HG03066 (cell line): Measurements from ENCODE around the gene RNF225.
"Not testable (repeated sequence)": the region's sequence is repeated elsewhere in the genome, so short reads cannot be mapped to it uniquely, and the experiment has no call there.

Experiments used
- ATAC-seq: cut with Tn5 transposase; IDR thresholded peaks from one replicate; pipeline ENCODE4 v1.9.1; 2021; ENCODE audit warnings: low read depth; ENCODE audit not compliant: unreplicated experiment

Gene RNF225

DNA sequence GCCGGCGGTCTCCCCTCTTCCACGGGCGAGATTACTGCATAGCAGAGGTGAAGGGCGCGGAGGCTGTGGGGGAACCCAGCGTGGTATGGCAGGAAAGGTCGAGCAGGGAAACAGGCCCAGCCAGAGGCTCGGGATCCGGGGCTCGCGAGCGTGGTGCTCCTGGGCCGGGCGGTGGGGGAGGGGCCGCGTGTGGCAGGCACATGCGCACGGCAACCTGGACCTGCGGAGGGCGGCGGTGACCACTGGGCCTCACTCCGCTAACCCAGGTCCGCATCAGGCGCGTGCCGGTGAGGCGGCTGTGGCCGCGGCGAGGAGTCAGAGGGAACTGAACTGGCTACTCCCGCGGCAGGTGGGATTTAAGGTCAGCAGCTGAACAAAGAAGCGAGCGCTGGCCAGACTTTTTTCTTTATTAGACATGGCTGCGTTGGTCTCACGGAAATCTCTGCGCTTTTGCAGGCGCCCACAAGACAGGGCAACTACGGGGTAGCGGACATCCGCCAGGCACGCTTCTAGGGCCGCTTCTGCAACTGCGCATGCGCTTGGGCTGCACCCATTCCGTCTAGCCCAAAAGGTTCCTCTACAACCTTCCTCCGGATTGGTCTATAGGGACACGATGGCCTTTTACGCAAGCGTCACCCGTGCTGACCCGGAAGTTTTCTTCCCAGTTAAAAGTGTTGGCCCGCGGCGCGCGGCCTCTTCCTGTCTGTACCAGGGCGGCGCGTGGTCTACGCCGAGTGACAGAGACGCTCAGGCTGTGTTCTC, 8.7 kb upstream of the RNF225 start, which contains the start of gene RPS5:
RPS5 (plus strand) TSS at position 694 of the 762 bp plus-strand sequence. CDS start 869 bp downstream, outside the sequence.
- ATAC-seq: peak; percentile 82

DNA sequence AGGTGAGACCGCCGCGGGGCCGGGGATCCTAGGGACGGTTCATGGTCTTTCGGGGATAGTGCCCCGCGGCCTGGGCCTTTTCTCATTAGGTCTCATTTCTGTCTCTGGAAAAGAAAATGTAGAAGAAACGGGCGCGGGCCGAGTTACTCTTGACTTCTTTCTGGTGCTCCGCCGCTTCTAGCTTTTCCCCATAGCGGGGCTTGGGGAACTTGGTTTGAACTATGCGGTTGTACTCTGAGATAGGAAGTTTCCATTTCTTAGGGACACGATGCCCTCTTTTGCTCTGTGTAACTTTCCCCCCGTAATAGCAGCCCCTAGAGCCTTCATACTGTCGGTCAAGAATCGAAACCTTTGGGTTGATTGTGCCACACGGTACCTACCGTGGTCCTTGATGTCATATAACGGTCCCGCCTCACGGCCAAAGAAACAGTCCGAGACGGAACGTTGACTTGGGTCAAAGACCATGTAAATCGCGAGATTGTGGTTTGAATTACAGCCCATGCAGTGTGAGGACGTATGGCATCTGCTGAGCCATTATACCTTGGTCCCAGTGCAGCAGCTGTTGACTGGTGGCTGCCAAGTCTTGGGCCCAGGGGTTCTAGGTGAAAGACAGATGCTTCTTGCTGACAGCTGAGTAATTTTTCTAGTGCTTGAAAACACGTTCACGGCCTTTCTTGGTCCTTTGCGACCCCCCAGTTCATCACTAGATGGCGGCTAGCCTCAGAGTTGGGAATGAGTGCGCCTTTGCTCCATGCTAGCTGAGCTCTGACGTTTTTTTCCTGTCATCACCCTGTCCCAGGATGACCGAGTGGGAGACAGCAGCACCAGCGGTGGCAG, 7.9 kb upstream of the RNF225 start:
- no peak for ATAC-seq

DNA sequence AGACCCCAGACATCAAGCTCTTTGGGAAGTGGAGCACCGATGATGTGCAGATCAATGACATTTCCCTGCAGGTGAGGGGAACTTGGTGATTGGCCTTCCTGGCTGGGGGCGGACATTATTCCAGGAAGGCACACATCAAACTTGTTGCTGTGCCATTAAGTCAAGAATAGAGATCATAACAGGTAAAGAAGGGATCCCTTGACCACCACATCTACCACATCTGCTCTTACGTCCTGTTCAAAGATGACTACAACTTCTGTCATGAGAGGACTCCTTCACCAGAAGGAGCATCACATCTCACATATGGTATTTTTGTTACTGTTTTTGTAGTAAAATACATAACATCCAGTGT, 7.3 kb upstream of the RNF225 start:
- ATAC-seq: no peak

DNA sequence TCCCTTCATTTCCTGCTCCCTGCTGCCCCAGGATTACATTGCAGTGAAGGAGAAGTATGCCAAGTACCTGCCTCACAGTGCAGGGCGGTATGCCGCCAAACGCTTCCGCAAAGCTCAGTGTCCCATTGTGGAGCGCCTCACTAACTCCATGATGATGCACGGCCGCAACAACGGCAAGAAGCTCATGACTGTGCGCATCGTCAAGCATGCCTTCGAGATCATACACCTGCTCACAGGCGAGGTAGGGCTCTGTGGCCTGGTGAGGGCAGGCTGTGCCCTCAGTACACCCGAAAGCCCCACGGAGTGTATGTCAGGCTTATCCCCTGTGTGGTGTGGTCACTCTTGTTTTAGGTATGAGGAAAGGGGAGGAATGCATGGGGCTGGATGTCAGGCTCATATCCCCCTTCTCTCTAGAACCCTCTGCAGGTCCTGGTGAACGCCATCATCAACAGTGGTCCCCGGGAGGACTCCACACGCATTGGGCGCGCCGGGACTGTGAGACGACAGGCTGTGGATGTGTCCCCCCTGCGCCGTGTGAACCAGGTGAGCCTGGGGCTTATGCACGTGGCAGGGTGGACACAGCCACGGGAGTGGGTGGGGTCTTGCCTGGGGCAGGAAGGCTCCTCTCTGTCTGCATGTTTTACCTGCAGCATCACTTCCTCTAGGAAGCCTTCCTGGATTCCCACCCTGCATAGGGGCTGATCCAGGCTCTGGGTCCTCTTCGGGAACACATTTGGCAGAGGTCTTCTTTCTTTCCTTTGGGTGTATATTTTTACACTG, 2.3 kb upstream of the RNF225 start:
- ATAC-seq: no peak

DNA sequence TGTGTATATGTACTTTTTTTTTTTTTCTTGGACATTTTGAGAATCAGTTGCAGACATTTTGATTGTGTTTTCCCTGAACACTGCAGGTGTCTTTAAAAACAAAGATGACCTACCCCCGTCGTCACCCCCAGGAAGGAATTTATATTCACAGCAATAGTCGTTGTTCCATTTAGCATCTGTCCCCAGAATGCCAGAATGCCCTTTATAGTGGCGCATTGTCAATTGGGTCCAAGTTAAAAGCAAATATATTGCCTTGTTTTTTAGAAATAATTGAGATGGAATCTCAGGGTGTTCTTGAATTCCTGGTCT, 1.8 kb upstream of the RNF225 start:
- no peak for ATAC-seq

DNA sequence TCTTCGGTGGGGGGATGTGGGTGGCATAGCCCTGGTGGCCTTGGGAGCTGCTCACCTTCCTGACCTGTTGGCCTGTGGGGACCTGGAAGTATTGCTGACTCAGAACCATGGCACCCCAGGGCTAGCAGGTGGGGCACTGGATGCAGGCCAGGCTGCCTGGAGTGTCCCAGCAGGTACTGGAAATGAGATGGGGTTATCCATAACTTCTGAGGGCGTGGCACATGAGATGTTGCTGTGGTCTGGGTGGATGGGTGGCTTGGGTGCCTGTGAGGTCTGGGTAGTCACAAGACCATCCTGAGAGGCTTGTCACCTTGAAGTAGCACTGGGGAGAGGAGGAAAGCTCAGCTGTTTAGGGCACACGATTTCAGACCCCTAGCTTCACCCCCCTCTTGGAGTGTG, 636 bp upstream of the RNF225 start:
- no peak for ATAC-seq

DNA sequence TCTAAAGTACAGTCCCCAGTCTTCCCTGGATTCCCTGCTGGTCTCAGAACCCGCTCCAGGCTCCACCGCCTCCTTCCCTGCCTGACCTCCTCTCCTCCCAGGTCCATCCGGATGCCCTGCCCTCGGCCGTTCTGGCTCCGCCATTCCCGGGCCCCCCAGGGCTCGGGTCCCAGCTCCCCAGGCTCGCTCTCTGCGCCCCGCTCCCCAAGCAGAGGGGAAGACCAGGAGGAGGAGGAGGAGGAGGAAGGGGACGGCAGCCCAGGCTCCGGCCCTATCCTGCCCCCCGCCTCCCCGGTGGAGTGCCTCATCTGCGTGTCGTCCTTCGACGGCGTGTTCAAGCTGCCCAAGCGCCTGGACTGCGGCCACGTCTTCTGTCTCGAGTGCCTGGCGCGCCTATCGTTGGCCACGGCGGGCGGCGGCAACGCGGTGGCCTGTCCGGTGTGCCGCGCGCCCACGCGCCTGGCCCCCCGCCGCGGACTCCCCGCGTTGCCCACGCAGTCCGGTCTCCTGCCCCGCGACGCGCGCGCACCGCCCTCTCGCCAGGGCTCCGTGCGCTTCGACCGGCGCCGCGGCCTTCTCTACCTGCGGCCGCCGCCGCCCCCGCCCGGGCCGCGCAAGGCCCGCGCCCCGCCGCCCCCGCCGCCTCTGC, 647 bp downstream of the RNF225 start:
- no peak for ATAC-seq

DNA sequence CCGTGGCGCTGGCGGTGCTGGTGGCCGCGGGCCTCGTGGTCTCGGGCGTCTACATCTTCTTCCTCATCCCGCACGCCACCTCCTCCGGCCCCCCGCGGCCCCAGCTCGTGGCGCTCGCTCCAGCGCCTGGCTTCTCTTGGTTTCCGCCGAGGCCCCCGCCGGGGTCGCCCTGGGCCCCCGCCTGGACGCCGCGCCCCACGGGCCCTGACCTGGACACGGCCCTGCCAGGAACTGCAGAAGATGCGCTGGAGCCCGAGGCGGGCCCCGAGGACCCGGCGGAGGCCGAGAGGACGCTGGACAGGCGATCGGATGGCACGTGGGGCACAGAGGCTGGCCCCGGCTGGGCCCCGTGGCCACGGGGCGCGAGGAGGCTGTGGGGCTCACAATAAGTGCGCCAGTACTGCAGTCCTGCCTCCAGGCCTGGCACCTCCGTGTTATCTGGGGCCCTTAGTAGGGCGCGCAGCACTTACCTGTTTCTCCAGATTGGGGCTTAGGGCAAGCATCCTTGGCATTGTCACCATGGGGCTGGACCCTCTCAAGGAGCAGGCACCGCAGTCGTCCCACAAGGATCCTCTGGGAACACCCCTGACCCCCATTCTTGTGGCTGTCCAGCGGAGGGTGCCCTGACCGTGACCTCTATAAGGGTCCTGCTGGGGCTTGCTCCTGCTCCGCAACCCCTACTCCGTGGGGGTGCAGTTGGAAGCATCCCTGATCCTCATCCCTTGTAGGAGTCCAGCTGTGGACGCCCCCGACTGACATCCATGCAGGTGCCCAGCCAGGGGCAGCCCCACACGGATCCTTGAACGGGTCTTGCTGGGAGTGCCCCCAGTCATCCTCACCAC, 1.5 kb downstream of the RNF225 start:
- no peak for ATAC-seq

DNA sequence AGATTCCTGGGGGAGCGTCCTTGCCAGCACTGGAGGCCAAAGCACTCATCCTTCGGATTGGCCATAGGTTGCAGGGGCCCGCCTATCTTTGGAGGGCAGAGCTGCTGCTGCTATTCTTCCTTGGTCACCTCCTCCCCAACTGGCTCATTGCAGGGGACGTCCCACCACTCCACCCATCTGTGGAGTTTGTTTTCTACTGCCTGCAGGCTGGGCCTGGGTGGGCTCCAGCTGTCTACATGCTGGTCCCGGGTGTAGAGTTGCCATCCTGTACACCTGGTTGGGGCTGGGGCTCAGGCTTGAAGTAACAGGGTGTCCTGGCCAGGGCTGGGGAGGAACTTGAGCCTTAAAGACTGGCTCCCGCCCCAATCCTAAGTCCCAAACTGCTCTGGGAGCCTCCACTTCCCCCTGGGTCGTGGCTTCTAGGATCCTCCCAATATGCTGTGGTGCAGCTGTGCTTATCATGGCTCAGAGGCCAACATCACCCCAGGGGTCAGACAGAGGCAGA, 2.1 kb downstream of the RNF225 start:
- ATAC-seq: no peak

DNA sequence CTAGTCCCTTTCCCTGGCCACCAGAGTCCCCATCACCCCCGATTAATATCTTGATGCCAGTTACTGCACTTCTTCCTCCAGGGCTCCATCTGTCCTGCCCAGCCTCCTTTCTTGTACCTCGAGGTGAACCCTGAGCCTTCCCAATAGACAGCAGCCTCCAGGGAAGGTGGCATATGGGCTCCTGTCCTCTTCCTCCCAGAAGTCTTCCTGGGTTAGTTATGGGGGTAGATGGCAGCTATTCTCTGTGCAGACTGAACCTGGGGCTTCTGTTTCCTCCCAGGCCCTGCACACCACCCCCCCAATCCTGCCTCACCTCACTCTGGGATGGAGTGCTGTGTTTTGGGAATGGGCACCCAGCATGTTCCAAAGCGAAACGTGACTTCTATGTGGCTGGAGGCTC, 2.6 kb downstream of the RNF225 start:
- no peak for ATAC-seq

DNA sequence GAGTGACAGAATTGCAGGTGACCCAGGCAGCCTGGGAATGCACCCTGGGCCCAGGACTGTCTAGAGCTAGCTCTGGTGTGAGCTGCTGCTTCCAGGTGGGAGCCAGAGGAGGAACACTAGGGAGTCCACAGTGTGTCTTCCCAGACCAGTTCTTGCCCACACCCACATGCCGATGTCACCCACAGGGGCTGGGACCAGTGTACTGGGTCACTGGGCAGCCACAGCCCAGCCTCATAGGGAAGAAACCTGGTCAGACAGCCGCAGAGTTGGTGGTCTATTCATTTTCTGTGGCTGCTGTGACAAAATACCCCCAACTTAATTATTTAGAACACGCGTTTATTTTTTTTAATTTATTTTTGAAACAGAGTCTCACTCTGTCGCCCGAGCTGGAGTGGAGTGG, 3.1 kb downstream of the RNF225 start:
- no peak for ATAC-seq

DNA sequence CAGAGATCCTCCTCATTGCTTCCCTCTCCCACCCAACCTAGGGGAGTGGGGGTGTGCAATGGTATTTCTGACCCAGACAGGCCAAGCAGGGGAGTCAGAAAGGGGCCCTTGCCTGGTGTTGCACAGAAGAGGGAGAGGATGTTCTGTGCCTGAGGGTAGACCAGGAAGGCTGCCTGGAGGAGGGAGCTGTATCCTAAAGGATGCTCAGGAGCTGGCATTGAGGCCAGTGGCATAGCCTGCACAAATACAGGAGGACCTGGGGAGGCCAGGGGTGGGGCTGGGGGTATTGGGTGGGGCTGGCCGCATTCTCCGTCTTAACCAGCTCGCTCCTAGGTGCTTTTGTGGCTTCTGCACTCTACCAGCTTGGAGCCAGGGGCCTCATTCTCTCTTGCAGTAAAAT, 4.4 kb downstream of the RNF225 start:
- ATAC-seq: no peak

DNA sequence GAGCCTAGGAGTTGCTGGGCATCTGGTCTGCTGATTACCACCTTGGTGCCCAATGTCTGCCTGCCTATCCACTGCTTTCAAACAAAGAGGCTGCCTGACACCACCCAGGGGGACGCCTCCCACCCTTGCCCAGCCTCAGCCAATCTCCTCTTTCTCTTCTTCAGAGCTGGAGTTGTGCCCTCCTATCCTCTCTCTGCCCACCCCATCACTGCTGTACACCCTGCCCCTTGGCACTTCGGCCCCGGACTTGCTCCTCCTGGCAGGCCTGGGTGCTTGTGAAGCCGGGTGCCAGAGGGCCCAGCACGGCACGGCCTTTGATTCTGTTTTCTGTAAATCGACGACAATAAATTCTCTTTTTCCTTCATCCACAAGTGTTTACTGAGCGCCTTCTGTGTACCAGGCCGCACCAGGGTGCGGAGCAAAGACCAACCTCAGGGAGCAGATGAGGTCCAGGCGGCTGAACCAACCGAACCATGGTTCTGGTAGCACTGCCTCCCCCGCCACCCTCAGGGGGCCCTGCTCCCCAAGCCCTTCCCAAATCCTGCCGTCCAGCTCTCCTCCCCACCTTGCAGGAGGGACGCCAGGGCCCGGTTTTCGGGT, 5.0 kb downstream of the RNF225 start:
- ATAC-seq: no peak

DNA sequence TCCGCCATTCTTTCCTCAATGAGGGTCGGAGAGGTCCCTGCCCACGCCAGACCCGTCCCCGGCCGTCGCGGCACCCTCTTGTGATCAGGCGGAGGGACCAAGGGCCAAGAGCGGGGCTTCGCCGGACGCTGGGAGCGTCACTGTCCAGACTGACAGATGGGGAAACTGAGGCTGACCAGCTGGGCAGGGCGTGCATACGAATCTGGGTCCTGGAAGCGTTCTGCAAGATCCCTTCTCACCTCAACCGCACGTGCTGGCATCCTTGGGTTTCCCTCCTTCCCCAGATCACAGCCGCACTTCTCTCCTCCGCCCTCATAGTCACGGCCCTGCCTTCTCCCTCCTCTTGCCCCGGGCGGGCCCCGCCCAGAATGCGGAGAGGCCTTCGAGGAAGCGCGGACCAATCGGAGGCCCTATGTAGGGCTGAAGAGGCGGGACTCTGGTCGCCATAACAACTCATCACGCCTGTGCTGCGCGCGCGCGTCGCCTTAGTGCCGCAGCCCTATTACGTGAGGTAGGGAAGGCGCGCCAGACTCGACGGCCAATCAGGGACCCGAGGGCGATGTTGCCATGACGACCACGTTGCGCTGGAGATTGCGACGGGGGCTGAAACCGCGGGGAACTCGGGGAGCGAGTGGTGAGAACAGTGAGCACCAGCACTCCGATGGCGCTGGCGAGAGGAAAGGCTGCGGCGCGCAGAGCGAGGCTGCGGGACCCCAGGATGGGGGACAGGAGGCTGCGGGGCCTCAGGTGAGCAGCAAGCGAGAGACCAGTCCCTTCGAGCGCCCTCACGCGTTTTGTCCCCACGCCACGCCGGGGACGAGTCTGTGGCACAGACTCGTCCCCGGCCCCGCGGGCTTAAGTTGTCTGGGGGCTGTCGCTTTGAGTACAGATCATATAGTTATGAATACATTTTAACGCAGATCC, 5.7 kb downstream of the RNF225 start:
- peak; percentile 97 for ATAC-seq

DNA sequence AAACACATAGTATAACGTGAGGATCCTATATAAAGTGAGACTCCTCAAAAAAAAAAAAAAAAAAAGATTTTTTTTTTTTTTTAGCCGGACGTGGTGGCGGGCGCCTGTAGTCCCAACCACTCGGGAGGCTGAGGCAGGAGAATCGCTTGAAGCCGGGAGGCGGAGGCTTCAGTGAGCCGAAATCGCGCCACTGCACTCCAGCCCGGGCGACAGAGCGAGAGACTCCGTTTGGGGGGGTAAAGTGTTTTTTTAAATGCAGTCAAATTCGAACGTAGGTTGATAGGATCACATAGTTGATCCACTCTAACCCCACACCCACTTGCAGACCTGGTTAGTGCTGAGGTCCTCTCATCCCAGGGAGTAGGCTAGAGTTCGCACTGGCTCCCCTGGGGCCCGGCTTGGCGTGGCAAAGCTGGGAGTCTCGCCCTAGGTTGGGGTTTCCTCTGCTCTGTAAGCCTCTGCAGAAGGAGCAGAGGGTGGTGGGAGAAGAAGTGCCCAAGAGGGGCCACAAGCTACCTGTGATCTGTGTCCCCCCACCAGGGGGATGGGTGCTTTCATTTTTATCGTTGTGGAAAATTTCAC, 6.5 kb downstream of the RNF225 start:
- no peak for ATAC-seq

DNA sequence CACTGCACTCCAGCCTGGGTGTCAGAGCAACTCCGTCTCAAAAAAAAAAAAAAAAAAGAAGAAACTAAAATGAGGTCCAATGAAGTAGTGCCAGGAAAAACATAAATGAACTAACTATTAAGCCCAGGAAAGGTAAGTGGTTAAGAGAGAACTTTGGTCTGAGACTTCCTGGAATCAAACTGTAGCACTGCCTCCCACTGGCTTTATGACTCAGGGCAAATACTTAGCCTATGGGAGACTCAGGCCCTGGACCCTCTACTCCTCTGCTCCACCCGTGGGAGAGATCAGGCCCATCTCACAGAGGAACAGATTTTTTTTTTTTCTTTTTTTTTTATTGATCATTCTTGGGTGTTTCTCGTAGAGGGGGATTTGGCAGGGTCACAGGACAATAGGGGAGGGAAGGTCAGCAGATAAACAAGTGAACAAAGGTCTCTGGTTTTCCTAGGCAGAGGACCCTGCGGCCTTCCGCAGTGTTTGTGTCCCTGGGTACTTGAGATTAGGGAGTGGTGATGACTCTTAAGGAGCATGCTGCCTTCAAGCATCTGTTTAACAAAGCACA, 8.5 kb downstream of the RNF225 start:
- ATAC-seq: not testable (repeated sequence)

DNA sequence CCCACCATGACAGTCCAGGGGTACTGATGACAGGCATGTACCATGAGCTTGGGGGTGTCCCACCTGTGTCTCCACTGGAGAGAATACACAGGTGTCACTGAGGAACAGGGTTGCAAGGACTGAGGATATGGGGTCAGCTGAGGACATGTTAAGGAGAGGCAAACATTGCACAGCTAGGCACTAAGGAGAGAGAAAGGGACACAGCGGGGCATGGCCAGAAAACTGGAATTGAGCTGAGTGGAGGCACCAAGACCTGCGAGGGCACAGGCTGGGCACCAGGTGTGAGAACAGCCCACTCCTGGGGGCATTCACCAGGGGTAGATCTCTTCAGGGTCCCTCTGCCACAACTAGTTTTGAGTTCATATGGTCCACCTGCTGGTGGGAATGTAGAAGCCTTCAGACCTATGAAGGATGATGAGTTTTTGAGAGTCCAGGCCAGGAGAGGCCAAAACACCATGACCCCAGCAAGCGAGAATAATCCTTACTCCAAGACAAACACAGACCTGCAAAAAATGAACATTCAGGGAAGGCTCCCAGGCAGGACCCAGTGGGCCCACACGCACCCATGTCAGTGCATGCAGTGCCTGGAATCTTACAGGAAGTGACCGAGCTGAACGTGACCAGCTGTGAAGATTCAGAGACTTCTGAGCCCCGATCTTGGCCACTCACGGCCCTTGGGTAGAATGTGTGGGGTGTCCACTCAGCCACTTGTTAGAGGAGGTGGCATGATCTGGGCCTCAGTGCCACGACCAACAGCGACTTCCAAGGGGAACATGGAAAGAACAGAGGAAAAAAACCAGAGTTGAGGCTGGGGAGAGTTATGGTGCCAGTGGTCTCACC, 11.6 kb downstream of the RNF225 start:
- no peak for ATAC-seq
